H9 (cell line): ENCODE measurements around the gene RAD54L2. TPM values are rescaled to one million over a fixed set of nuclear protein-coding genes. Genes with fewer than 3 reads are reported as not detected.

Experiments used
- DNase-seq: peaks from one replicate; pipeline ENCODE4 v3.0.0-alpha.2; 2017
- H2AFZ ChIP-seq: one replicate; pipeline ENCODE4 v1.6.1; 2013; ENCODE audit warnings: mild to moderate bottlenecking, low read length, control low read depth, moderate library complexity
- H2AK5ac ChIP-seq: 2 replicates; pipeline ENCODE4 v1.6.1; 2013; ENCODE audit warnings: low read length, control low read depth, mixed read lengths; ENCODE audit not compliant: insufficient read length
- H2BK120ac ChIP-seq: one replicate; pipeline ENCODE4 v1.6.1; 2013; ENCODE audit warnings: low read depth, mild to moderate bottlenecking, low read length, control low read depth, inconsistent platforms; ENCODE audit not compliant: poor library complexity, severe bottlenecking
- H2BK12ac ChIP-seq: 2 replicates; pipeline ENCODE4 v1.6.1; 2013; ENCODE audit warnings: low read length, control low read depth, mixed read lengths, low read depth; ENCODE audit not compliant: insufficient read length
- H2BK15ac ChIP-seq: 2 replicates; pipeline ENCODE4 v1.6.1; 2013; ENCODE audit warnings: low read depth, low read length, control low read depth
- H2BK20ac ChIP-seq: one replicate; pipeline ENCODE4 v1.6.1; 2013; ENCODE audit warnings: low read depth, mild to moderate bottlenecking, low read length, control low read depth, inconsistent platforms; ENCODE audit not compliant: poor library complexity, severe bottlenecking
- H2BK5ac ChIP-seq: 2 replicates; pipeline ENCODE4 v1.6.1; 2013; ENCODE audit warnings: low read length, control low read depth, mixed read lengths; ENCODE audit not compliant: insufficient read length
- H3K14ac ChIP-seq: 2 replicates; pipeline ENCODE4 v1.6.1; 2013; ENCODE audit warnings: low read length, control low read depth; ENCODE audit not compliant: insufficient read depth
- H3K18ac ChIP-seq: 2 replicates; pipeline ENCODE4 v1.6.1; 2013; ENCODE audit warnings: low read depth, mild to moderate bottlenecking, mixed read lengths, low read length, control low read depth; ENCODE audit not compliant: insufficient read length
- H3K23ac ChIP-seq: 2 replicates; pipeline ENCODE4 v1.6.1; 2013; ENCODE audit warnings: low read length, control low read depth, mixed read lengths, low read depth; ENCODE audit not compliant: insufficient read length
- H3K23me2 ChIP-seq: 2 replicates; pipeline ENCODE4 v1.6.1; 2013; ENCODE audit warnings: low read depth, mild to moderate bottlenecking, mixed read lengths, low read length, control low read depth; ENCODE audit not compliant: insufficient read length, poor library complexity, severe bottlenecking
- H3K27ac ChIP-seq: 2 replicates; pipeline ENCODE4 v1.5.1; 2013; ENCODE audit warnings: low read length, control low read depth, mixed read lengths, low read depth; ENCODE audit not compliant: insufficient read length
- H3K27me3 ChIP-seq: 2 replicates; pipeline ENCODE4 v1.6.1; 2013; ENCODE audit warnings: low read length, control low read depth, inconsistent platforms; ENCODE audit not compliant: insufficient read depth
- H3K4ac ChIP-seq: 2 replicates; pipeline ENCODE4 v1.6.1; 2013; ENCODE audit warnings: low read depth, mild to moderate bottlenecking, control low read depth, inconsistent platforms, low read length, moderate library complexity
- H3K4me1 ChIP-seq: 2 replicates; pipeline ENCODE4 v1.6.1; 2013; ENCODE audit warnings: low read length, control low read depth, inconsistent platforms; ENCODE audit not compliant: insufficient read depth
- H3K4me2 ChIP-seq: 2 replicates; pipeline ENCODE4 v1.6.1; 2013; ENCODE audit warnings: low read length, control low read depth, mixed read lengths; ENCODE audit not compliant: insufficient read length, insufficient read depth
- H3K56ac ChIP-seq: 2 replicates; pipeline ENCODE4 v1.6.1; 2013; ENCODE audit warnings: low read depth, mild to moderate bottlenecking, mixed read lengths, low read length, control low read depth; ENCODE audit not compliant: insufficient read length
- H3K79me1 ChIP-seq: 2 replicates; pipeline ENCODE4 v1.6.1; 2013; ENCODE audit warnings: low read depth, mild to moderate bottlenecking, moderate library complexity, low read length, control low read depth, inconsistent platforms; ENCODE audit not compliant: insufficient read depth, poor library complexity, severe bottlenecking
- H3K79me2 ChIP-seq: 2 replicates; pipeline ENCODE4 v1.6.1; 2013; ENCODE audit warnings: low read length, control low read depth, inconsistent platforms; ENCODE audit not compliant: insufficient read depth
- H3K9ac ChIP-seq: 2 replicates; pipeline ENCODE4 v1.6.1; 2013; ENCODE audit warnings: low read length, control low read depth, mixed read lengths; ENCODE audit not compliant: insufficient read length; ENCODE audit errors: extremely low read depth
- H3K9me3 ChIP-seq: one replicate; pipeline ENCODE4 v1.6.1; 2013; ENCODE audit warnings: low read depth, low read length, inconsistent platforms; ENCODE audit not compliant: control insufficient read depth
- H3T11ph ChIP-seq: one replicate; pipeline ENCODE4 v1.6.1; 2013; ENCODE audit warnings: mild to moderate bottlenecking, low read length, control low read depth, inconsistent platforms
- H4K20me1 ChIP-seq: one replicate; pipeline ENCODE4 v1.6.1; 2013; ENCODE audit not compliant: control insufficient read depth, insufficient read length, insufficient read depth
- H4K5ac ChIP-seq: 2 replicates; pipeline ENCODE4 v1.6.1; 2013; ENCODE audit warnings: low read depth, mild to moderate bottlenecking, mixed read lengths, low read length, control low read depth; ENCODE audit not compliant: insufficient read length
- H4K8ac ChIP-seq: replicated peaks from 2 replicates; pipeline ENCODE4 v1.6.1; 2013; ENCODE audit warnings: low read length, control low read depth, mixed read lengths, low read depth; ENCODE audit not compliant: insufficient read length
- H4K91ac ChIP-seq: 2 replicates; pipeline ENCODE4 v1.6.1; 2013; ENCODE audit warnings: low read depth, mild to moderate bottlenecking, moderate library complexity, mixed read lengths, low read length, control low read depth; ENCODE audit not compliant: insufficient read length
- H3K27ac Mint-ChIP-seq, 3 experiments: 2 replicates in 2 of 3; 3 replicates in 1 of 3; pipeline ENCODE4 v1.8.0; 2020 to 2021; ENCODE audit warnings: mixed read lengths in 3 of 3, mild to moderate bottlenecking in 1 of 3, moderate library complexity in 1 of 3
- H3K27me3 Mint-ChIP-seq: 2 replicates; pipeline ENCODE4 v1.8.0; 2021; ENCODE audit warnings: low read depth, mild to moderate bottlenecking, moderate library complexity, mixed read lengths
- H3K36me3 Mint-ChIP-seq, 3 experiments: 2 replicates in 2 of 3; 3 replicates in 1 of 3; pipeline ENCODE4 v1.8.0; 2020 to 2021; ENCODE audit warnings: low read depth in 3 of 3, mixed read lengths in 3 of 3; ENCODE audit not compliant: insufficient read depth in 1 of 3
- H3K4me1 Mint-ChIP-seq, 2 experiments: 2 replicates each; pipeline ENCODE4 v1.8.0; 2020; ENCODE audit warnings: mixed read lengths in 2 of 2
- H3K4me3 Mint-ChIP-seq, 2 experiments: 2 replicates in 1 of 2; 3 replicates in 1 of 2; pipeline ENCODE4 v1.8.0; 2020 to 2021; ENCODE audit warnings: mild to moderate bottlenecking in 2 of 2, mixed read lengths in 2 of 2, moderate library complexity in 1 of 2
- H3K9me3 Mint-ChIP-seq, 2 experiments: 2 replicates in 1 of 2; 3 replicates in 1 of 2; pipeline ENCODE4 v1.8.0; 2020; ENCODE audit warnings: mild to moderate bottlenecking in 2 of 2, mixed read lengths in 2 of 2, moderate library complexity in 1 of 2
- WGBS: extraction: QIAGEN DNeasy Blood & Tissue Kit; methylation state at CpG from one replicate; pipeline ENCODE4 v1.1.7; 2013; ENCODE audit warnings: missing lambda C conversion rate, low lambda C conversion rate, mixed read lengths; ENCODE audit not compliant: insufficient read length; ENCODE audit errors: extremely low coverage; 5-methylcytosine and 5-hydroxymethylcytosine counted together
- total RNA-seq: library from RNA; stranded (reverse); gene quantifications from 2 replicates; pipeline ENCODE4 v1.2.1, GENCODE V29; 2021
- TF ChIP-seq, protein P1 (sequence below): fragments of 200-600 bp; sonication (generic); conservative IDR thresholded peaks from 3 replicates; pipeline ENCODE4 v1.8.0; 2021; ENCODE audit warnings: antibody characterized with exemption, mild to moderate bottlenecking

The RAD54L2 gene
- total RNA-seq, 1 experiment from 2014 or later = 40.7 TPM

DNA sequence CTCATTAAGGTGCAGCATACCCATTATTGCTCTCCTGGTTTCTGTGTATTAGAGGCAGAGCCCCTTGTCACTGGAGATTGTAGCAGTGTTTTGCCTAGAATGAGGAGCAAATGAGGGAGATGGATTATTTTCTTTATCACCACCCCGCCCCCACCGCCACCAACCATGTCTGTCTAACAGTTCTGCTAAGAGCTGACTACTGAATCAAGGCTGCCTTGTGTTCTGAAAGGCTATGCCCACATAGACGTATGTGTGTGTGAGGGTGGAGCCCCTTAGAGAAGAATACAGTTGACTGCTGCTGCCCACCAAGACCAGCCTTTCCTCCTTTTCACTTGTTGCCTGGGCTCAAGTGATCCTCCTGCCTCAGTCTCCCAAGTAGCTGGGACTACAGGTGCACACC lies 47.4 kb downstream of the RAD54L2 start:
- Histone ChIP-seq H2AFZ (no peak overlapping the region), H3K56ac (no peak overlapping the region), H3K14ac (no peak overlapping the region), H3K4me2 (no peak overlapping the region), H3K27ac (no peak overlapping the region), H4K5ac (no peak overlapping the region), H3K23ac (no peak overlapping the region), H4K91ac (no peak overlapping the region), H2BK5ac (no peak overlapping the region), H3K79me2 (no peaks in the 10 kb centered on the region; the same call in 1 of the 2 replicates), H3K79me1 (no peaks in the 10 kb centered on the region), H2BK15ac (no peak overlapping the region), H4K8ac (no peak overlapping the region), H3K4me1 (peaks cover 6% of the 10 kb centered on the region; the same call in 1 of the 2 replicates), H3K18ac (no peak overlapping the region), H3K27me3 (no peaks in the 10 kb centered on the region), H2BK120ac (no peak overlapping the region), H2AK5ac (no peak overlapping the region), H4K20me1 (no peaks in the 10 kb centered on the region), H2BK20ac (no peak overlapping the region), H3T11ph (no peak overlapping the region), H3K9ac (no peak overlapping the region), H2BK12ac (no peak overlapping the region), H3K9me3 (no peaks in the 10 kb centered on the region), H3K4ac (no peak overlapping the region), H3K23me2 (no peaks in the 10 kb centered on the region)
- Mint-ChIP-seq H3K4me1 (peaks cover 17 to 22% of the 10 kb centered on the region in 2 experiments), H3K27ac (no peak overlapping the region), H3K4me3 (no peak overlapping the region), H3K9me3 (no peaks in the 10 kb centered on the region), H3K27me3 (no peaks in the 10 kb centered on the region), H3K36me3 (peaks cover 6 to 29% (median 17%) of the 10 kb centered on the region in 3 experiments; a peak in 6 of 7 replicates)
- no peak for DNase-seq
- no CpG with 5 or more reads among the region's 3 CpGs for WGBS
- TF ChIP-seq, protein P1, sequence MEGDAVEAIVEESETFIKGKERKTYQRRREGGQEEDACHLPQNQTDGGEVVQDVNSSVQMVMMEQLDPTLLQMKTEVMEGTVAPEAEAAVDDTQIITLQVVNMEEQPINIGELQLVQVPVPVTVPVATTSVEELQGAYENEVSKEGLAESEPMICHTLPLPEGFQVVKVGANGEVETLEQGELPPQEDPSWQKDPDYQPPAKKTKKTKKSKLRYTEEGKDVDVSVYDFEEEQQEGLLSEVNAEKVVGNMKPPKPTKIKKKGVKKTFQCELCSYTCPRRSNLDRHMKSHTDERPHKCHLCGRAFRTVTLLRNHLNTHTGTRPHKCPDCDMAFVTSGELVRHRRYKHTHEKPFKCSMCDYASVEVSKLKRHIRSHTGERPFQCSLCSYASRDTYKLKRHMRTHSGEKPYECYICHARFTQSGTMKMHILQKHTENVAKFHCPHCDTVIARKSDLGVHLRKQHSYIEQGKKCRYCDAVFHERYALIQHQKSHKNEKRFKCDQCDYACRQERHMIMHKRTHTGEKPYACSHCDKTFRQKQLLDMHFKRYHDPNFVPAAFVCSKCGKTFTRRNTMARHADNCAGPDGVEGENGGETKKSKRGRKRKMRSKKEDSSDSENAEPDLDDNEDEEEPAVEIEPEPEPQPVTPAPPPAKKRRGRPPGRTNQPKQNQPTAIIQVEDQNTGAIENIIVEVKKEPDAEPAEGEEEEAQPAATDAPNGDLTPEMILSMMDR = no peak

Other genes starting within 250 kb of the RAD54L2 start
- 145 and 148 TPM in 2 replicates for gene MANF, start 153.4 kb upstream of the RAD54L2 start, total RNA-seq
- 61.1 and 61.9 TPM in 2 replicates for gene RBM15B, start 147.4 kb upstream of the RAD54L2 start, total RNA-seq
- 31.0 and 31.7 TPM in 2 replicates for gene DCAF1, start 38.7 kb upstream of the RAD54L2 start, total RNA-seq
- gene TEX264, start 132.5 kb downstream of the RAD54L2 start, total RNA-seq = 15.0 and 17.3 TPM in 2 replicates
- 1.5 and 1.9 TPM in 2 replicates for gene GRM2, start 168.3 kb downstream of the RAD54L2 start, total RNA-seq
- gene IQCF6, start 240.5 kb downstream of the RAD54L2 start, total RNA-seq = not detected in 2 replicates